Forelimb muscle (tissue), 1 donor: ENCODE measurements around the gene OR10P1. TPM values are rescaled to one million over a fixed set of nuclear protein-coding genes. Genes with fewer than 3 reads are reported as not detected.

ENCODE experiments used
- DNase-seq: peaks from one replicate; pipeline ENCODE4 v3.0.0-alpha.2; 2013; ENCODE audit warnings: low read depth
- polyA plus RNA-seq: library from polyadenylated mRNA; unstranded; fragments of 120-200 nt; gene quantifications from one replicate; pipeline ENCODE4 v1.2.1, GENCODE V29; 2013; ENCODE audit not compliant: insufficient read length

OR10P1 gene
- polyA plus RNA-seq, 1 donor: not detected

DNA sequence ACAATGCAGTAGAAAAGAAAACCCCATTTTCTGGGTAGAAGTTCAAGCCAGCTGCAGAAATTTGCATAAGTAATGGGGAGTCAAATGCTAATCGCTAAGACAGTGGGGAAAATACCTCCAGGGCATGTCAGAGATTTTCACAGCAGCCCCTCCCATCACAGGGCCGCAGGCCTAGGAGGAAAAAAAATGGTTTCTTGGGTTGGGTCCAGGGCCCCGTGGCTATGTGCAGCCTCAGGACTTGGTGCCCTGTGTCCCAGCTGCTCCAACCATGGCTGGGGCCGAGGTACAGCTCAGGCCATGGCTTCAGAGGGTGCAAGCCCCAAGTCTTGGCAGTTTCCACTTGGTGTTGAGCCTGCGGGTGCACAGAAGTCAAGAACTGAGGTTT lies 14.6 kb downstream of the OR10P1 start:
- DNase-seq: no peak

DNA sequence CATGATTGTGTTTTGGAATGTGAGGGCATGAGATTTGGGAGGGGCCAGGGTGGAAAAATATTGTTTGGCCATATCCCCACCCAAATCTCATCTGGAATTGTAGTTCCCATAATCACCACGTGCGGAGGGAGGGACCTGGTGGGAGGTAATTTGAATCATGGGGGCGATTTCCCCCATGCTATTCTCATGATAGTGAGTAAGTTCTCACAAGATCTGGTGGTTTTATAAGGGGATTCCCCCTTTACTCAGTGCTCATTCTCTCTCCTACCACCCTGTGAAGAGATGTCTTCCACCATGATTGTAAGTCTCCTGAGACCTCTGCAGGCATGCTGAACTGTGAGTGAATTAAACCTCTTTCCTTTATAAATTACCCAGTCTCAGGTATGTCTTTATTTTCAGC lies 15.7 kb downstream of the OR10P1 start:
- DNase-seq: no peak

DNA sequence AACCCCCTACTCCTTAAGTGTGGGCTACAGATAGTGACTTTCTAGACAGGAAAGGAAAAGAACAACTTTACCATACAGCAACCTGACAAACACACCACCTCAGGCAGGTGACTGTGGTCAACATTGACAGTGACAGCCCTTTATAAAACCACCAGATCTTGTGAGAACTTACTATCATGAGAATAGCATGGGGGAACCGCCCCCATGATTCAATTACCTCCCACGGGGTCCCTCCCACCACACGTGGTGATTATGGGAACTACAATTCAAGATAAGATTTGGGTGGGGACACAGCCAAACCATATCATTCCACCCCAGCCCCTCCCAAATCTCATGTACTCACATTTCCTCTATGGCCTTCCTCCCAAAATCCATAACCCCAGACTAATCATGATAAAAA lies 16.3 kb downstream of the OR10P1 start:
- no peak for DNase-seq

DNA sequence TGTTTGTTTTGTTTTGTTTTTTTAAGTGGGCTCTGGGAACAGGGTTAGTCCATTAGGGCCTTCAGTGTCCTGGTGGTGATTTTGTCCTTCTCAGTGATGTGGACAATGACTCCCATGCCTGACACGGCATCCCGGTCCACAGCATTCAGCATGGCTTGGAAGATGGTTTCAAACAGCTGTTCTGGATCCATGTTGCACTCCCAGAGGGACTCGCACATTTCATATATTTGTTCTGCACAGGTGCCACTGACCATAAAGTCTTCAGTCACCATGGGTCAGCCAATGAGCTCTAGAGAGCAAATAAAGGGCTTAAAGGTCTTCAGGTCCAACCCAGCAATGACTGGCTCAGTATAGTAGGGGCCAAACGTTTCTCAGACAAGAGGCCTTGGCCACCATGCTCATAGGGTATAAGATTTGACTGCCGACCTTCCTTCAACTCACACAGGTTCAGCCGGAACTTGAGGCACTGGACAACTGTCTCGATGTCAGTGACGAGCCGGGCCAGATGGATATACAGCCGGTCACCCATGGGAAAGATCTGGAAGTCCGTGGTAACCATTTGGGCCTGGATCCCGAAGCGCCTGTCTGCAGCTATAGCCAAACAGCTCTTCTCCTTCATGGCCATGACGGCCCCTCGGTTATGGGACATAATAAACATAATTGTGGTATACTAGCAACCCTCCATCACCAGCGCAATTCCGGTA lies 18.0 kb downstream of the OR10P1 start:
- no peak for DNase-seq

DNA sequence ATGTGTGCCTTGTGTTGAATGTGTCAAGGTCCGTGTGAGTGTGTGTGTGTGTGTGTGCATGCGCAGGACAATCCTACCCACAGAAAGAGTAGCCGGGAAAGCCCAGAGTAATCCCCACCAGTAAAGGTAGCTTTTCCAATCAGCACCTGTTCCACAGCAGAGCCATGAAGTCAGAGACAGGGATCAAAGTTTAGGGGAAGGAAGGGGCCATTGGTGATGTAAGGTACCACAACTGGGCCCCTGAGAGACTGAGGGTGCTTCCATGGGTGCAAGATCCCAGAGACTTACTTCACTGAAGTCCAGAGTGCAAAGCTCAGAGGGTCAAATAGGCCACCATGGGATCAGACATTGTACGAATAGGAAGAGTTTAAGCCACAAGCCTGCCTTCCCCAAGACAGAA lies 20.5 kb downstream of the OR10P1 start:
- no peak for DNase-seq

DNA sequence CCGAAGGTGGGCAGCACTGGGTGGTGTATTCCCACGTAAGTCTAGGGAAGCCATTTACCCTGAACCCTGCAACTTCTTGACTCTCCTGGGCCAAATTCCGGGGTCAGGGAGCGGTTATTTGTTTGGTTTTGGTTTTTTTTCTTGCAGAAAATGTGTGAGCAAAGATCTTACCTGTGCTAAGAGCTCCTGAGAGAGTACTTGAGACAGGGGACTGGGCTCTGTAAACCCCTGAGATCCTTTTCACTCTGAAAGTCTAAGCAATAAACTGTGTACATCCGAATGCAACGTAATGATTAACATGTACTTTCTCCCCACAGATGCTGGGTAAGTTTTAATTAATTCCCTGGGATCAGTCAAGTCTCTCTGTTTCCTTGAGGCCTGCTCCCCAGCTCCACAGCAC lies 21.5 kb downstream of the OR10P1 start:
- no peak for DNase-seq

DNA sequence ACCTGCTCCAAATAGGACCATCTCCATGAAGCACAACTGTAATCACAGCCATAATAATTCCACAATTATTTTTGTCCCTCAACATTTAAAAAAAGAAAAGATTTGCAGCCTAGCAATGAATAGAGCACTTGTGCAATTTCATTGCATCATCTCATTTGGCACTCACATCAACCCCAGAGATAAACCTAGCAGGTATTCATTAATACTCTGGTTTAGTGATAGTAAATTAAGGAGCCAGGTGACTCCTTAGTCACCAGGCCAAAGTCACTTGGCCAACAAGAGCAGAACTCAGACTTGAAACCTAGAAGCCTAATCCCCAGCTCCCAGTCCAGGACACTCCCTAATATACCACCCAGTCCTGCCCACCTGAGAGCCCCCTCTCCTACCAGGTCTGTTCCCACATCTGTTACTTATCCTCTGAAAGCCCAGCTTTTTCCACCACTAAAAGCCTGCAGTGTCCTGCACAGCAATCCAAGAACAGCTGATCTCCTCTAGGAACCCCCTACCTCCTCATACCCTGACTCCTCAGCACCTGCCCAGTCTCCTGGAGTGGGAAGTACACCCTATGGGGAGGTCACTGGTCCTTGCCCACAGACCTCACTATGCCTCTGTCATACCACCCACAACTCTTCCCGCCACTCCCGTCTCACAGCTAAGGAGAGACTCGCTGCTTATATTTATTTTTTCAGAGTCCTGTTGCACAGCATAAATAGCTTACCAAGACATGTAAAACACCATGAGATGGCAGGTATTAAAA lies 22.1 kb downstream of the OR10P1 start:
- DNase-seq: no peak

DNA sequence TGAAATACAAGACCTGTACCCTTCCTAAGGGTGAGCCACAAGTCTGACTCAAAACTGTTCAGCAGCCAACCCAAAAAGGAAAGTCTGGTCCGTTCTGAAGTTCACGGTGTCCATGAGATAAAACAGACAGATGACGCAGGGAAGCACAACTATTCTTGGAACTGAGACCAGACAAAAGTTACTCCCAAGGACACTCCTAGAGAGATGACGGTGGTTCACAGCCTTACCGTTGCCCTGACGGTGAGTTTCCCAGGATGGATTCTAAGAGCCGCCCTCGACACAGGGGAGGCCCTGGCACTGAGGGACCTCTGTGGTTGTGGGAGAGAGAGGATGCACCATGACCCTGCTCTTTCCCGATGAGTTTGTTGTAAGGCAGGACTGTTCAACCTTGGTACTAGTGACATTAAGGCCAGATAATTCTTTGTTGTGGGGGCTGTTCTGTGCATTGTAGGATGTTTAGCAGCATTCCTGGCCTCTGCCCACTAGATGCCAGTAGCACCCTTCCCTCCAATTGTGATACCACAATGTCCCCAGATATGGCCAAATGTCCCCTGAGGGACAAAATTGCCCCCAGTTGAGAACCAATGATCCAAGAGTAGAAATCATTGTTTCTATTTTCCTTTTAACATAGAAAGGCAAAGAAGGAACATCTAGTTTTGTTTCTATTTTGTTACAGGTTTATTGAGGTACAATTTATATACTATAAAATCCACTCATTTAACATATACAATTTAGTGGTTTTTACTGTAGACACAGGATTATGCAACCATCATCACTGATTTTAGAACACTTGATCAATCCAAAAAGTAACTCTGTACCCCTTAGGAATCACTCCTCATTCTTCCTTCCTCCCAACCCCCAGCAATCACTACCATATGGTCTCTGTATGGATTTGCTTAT lies 23.0 kb downstream of the OR10P1 start:
- DNase-seq: no peak

DNA sequence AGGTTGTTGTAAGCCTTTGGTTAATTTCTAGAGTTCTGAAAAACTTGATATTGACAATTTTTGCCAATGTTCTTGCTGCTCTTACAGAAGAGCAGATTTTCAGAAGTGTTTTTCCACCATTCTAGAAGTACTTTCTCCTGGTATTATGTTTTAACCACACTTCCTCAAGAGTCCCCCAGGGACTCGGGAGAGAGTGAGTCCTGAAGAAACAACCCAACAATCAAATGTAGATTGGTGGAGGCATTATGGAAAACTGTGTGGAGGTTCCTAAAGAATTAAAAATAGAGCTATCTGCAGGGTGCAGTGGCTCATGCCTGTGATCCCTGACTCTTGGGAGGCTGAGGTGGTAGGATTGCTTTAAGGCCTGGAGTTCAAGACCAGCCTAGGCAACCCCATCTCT lies 26.7 kb downstream of the OR10P1 start:
- DNase-seq: no peak

DNA sequence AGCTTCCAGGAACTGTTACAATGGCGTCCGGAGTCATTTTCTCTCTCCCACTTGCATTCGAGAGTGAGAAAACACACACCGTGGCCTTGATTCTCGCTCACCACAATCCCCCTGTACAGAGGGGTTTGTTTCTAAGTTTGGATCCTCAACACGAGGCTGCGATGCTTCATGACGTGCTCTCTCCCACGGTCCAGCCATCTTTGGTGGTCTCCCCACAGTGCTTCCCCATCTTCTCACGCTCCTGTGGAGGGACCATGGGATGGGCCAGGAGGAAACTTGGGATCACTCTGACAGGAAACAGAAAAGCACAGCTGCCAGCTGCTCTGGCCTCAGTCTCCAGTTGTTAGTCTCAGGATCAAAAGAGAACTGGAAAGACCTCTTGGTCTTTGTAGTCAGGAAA lies 28.1 kb downstream of the OR10P1 start:
- no peak for DNase-seq

DNA sequence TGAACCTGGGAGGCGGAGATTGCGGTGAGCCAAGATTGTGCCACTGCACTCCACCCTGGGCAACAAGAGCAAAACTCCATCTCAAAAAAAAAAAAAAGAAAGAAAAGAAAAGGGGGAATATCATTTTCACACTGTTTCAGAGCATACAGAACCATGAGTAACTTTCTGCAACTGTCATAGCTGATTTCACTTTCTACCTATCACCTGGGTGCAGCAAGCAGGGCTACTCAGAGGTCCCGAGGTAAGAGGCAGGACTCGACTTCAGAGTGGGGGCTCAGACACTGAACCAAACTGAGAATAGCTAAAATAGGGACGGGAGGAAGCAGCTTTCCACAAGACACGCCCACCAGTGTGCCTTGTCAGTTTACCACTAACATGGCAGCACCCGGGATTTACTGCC lies 29.8 kb downstream of the OR10P1 start:
- no peak for DNase-seq

DNA sequence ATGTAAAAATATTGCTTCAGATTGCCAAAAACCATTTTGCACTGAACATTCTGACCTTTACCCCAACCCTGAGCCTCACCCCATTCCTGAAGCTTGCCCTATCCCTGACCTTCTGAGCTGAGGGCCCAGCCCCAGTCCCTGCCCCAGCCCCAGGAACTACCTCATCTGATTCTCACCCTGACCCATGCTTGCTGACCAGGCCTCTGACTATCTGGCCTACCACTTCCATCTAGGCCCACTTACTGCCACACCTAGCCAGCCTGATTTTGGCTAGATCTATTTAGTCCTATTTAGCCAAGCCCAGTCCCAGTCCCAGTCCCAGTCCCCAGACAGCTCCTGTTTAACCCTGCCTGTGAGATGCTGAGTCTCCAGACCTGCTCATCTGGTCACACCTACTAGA lies 33.6 kb downstream of the OR10P1 start:
- no peak for DNase-seq

DNA sequence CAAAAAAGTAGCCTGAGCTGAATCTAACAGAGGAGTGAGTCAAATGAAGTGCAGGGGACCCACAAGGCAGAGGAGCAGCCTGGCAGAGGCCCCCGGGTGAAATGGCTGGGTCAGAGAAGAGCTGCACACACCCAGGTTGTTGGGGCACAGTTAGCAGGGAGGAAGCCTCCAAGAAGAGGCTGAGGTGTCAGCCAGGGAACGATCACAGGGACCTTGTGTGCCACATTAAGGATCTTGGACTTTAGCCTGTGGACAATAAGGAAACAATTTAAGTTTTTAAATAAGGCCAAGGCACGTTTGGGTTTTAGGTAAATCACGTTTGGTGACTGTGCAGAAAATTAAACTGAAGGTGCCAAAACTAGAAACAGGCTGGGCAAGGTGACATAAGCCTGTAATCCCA lies 35.1 kb downstream of the OR10P1 start:
- DNase-seq: no peak

DNA sequence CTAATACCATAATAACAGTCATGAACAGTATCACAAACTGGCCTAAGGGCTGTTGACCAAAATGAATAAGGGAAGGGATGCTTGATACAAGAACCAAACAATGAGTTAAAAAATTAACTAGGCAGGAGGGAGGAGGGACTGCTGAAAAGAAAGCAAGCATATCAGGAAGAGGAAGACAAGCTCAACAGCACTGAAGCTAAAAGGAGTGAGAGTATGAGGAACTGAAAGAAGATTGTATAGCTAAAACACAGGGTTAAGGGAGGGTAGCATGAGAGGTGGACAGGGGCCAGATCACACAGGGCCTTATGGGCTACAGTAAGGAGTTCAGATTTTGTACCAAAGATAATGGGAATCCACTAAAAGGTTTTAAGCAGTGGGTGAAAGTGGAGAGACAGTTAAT lies 36.9 kb downstream of the OR10P1 start:
- no peak for DNase-seq

DNA sequence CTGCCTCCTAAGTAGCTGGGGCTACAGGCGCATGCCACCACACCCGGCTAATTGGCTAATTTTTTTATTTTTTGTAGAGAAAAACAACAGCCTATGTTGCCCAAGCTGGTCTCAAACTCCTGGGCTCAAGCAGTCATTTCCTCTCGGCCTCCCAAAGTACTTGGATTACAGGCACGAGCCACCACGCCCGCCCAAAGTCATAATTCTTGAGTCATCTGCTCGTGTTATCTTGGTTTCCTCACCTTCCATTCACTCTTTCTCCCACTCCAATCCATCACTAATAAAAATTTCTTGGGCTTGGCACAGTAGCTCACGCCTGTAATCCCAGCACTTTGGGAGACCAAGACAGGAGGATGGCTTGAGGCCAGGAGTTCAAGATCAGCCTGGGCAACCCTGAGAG lies 39.0 kb downstream of the OR10P1 start:
- no peak for DNase-seq

DNA sequence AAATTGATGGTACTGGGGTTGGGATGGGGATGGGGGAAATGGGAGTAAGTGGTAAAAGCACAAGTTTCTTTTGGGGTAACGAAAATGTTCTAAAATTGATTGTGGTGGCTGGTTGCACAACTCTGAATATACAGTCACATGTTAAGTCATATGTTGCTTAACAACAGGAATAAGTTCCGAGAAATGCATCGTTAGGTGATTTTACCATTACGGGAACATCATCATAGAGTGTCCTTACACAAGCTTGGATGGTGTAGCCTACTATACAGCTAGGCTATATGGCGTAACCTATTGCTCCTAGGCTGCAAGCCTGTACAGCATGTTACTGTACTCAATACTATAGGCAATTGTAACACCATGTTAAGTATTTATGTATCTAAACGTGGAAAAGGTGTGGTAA lies 40.0 kb downstream of the OR10P1 start:
- no peak for DNase-seq

DNA sequence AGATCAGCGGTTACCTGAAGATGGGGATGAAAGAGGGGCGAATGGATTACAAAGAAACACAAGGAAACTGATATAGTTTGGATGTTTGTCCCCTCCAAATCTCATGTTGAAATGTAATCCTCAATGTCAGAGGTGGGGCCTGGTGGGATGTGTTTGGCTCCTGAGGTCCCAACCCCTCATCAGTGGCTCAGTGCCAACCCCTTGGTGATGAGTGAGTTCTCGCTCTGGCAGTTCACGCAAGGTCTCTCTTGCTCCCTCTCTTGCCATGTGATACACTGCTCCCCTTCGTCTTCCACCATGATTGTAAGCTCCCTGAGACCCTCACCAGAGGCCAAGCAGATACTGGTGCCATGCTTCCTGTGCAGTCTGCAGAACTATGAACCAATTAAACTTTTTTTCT lies 43.0 kb downstream of the OR10P1 start:
- DNase-seq: no peak

DNA sequence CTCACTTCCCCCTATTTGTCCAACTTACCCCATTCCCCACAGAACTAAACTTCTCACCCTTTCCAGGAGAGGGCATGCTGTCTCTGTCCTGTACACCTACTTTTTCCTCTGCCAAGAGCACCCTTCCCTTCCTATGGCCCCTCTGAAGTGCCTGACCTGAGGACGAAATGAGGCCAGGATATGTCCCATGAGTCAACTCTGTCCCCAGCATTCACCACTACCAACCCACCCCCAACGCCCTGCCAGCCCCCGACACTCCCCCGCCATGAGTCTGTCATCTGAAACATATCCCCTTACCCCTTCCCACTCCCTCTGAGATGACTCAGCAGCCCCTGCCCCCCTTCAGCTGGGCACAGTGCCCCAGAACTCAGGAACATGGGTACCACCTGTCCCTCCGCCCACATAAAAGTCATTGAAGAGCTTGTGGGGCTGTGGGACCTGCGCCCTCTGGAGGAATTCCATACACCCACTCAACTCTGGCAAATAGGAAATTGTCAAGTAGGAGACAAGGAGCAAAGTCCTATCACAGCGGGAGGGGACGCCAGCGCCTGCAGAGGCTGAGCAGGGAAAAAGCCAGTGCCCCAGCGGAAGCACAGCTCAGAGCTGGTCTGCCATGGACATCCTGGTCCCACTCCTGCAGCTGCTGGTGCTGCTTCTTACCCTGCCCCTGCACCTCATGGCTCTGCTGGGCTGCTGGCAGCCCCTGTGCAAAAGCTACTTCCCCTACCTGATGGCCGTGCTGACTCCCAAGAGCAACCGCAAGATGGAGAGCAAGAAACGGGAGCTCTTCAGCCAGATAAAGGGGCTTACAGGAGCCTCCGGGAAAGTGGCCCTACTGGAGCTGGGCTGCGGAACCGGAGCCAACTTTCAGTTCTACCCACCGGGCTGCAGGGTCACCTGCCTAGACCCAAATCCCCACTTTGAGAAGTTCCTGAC lies 44.7 kb downstream of the OR10P1 start:
- no peak for DNase-seq

DNA sequence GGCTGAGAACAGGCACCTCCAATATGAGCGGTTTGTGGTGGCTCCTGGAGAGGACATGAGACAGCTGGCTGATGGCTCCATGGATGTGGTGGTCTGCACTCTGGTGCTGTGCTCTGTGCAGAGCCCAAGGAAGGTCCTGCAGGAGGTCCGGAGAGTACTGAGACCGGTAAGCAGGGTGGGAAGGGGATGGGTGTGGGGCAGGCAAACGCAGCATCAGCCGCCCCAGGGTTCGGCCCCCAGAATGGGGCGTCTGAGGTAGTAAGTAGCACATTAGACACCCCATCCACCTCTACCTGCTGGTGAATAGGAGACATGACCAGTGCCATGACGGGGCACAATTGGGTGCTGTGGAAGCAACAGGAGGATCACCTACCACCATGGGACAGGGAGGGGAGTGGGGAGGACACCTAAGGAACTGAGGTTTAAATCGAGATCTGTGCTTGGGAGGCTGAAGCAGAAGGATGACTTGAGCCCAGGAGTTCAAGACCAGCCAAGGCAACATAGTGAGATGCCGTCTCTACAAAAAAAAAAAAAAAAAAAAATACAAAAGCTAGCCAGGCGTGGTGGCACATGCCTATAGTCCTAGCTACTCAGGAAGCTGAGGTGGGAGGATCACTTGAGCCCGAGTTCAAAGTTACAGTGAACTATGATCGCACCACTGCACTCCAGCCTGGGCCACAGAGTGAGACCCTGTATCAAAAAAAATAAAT lies 45.5 kb downstream of the OR10P1 start:
- DNase-seq: no peak

DNA sequence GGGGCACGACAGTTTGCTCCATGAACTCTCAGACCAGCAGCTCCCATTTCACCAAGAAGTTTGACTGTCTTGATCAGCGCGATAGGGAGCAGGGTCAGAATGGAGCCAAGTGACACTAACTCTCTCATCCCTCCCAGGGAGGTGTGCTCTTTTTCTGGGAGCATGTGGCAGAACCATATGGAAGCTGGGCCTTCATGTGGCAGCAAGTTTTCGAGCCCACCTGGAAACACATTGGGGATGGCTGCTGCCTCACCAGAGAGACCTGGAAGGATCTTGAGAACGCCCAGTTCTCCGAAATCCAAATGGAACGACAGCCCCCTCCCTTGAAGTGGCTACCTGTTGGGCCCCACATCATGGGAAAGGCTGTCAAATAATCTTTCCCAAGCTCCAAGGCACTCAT lies 47.0 kb downstream of the OR10P1 start:
- no peak for DNase-seq
